HEK293 (cell line): ENCODE results near the gene TBC1D24.

ENCODE experiments used
- CTCF ChIA-PET: fragments of 350-600 bp; formaldehyde crosslinking; extraction: SDS; loops from one replicate; lab custom pipeline; 2021; ENCODE audit warnings: antibody characterized with exemption; lab: Yijun Ruan, JAX
- POLR2A ChIA-PET: fragments of 300-600 bp; formaldehyde crosslinking; extraction: SDS; loops from one replicate; lab custom pipeline; 2020; ENCODE audit warnings: antibody characterized with exemption, inconsistent platforms; lab: Yijun Ruan, JAX
- H3K27ac ChIP-seq: fragments of 200-500 bp; sonication (Bioruptor generic); 2 replicates; pipeline ENCODE4 v1.5.1; 2014; ENCODE audit warnings: low read depth, low read length, control low read depth, inconsistent platforms; ENCODE audit errors: extremely low read depth
- H3K36me3 ChIP-seq, 2 experiments: fragments of 200-500 bp in 1 of 2; sonication (Bioruptor generic) in 1 of 2; 1 replicate in 1 of 2; 2 replicates in 1 of 2; pipeline ENCODE4 v1.5.1; 2014 to 2017; ENCODE audit warnings: inconsistent platforms in 2 of 2, low read length in 2 of 2; ENCODE audit not compliant: control insufficient read depth in 2 of 2, insufficient read depth in 1 of 2
- H3K4me1 ChIP-seq: fragments of 200-500 bp; sonication (Bioruptor generic); 2 replicates; pipeline ENCODE4 v1.5.1; 2014; ENCODE audit warnings: mild to moderate bottlenecking, low read length, inconsistent platforms; ENCODE audit not compliant: control insufficient read depth, insufficient read depth
- H3K4me3 ChIP-seq: 2 replicates; pipeline ENCODE4 v1.5.1; 2011; ENCODE audit warnings: low read depth, mild to moderate bottlenecking, control low read depth, low read length, moderate library complexity
- H3K9me3 ChIP-seq: fragments of 200-500 bp; sonication (Bioruptor generic); 2 replicates; pipeline ENCODE4 v1.5.1; 2014; ENCODE audit warnings: low read depth, low read length, inconsistent platforms; ENCODE audit not compliant: control insufficient read depth, insufficient read depth
- GLIS1 ChIP-seq: fragments of 450-650 bp; formaldehyde crosslinking; IDR thresholded peaks from 2 replicates; pipeline ENCODE4 v1.5.1; 2016; ENCODE audit warnings: missing biosample characterization, missing genetic modification characterization
- KLF1 ChIP-seq: fragments of 450-650 bp; formaldehyde crosslinking; IDR thresholded peaks from 2 replicates; pipeline ENCODE4 v1.5.1; 2016; ENCODE audit warnings: missing biosample characterization, missing genetic modification characterization
- KLF17 ChIP-seq: fragments of 450-650 bp; formaldehyde crosslinking; IDR thresholded peaks from 2 replicates; pipeline ENCODE4 v1.5.1; 2016; ENCODE audit warnings: missing biosample characterization, missing genetic modification characterization
- ZBTB10 ChIP-seq: fragments of 450-650 bp; formaldehyde crosslinking; IDR thresholded peaks from 2 replicates; pipeline ENCODE4 v1.5.1; 2016; ENCODE audit warnings: missing biosample characterization, missing genetic modification characterization
- ZNF140 ChIP-seq: fragments of 450-650 bp; formaldehyde crosslinking; IDR thresholded peaks from 2 replicates; pipeline ENCODE4 v1.5.1; 2016; ENCODE audit warnings: missing biosample characterization, missing genetic modification characterization
- ZNF211 ChIP-seq: fragments of 450-650 bp; formaldehyde crosslinking; IDR thresholded peaks from 2 replicates; pipeline ENCODE4 v1.5.1; 2016; ENCODE audit warnings: low read depth, missing biosample characterization, missing genetic modification characterization
- ZNF518A ChIP-seq: fragments of 450-650 bp; formaldehyde crosslinking; conservative IDR thresholded peaks from 2 replicates; pipeline ENCODE4 v1.5.1; 2016; ENCODE audit warnings: low read depth, missing biosample characterization, missing genetic modification characterization
- ZNF571 ChIP-seq: fragments of 450-650 bp; formaldehyde crosslinking; IDR thresholded peaks from 2 replicates; pipeline ENCODE4 v1.5.0; 2017; ENCODE audit warnings: missing biosample characterization, missing genetic modification characterization
- ZNF639 ChIP-seq: fragments of 450-650 bp; formaldehyde crosslinking; IDR thresholded peaks from 2 replicates; pipeline ENCODE4 v1.5.1; 2016; ENCODE audit warnings: missing biosample characterization, missing genetic modification characterization
- ZNF664 ChIP-seq: fragments of 450-650 bp; formaldehyde crosslinking; IDR thresholded peaks from 2 replicates; pipeline ENCODE4 v1.5.1; 2016; ENCODE audit warnings: missing biosample characterization, missing genetic modification characterization
- ZNF670 ChIP-seq: fragments of 450-650 bp; formaldehyde crosslinking; IDR thresholded peaks from 2 replicates; pipeline ENCODE4 v1.5.1; 2016; ENCODE audit warnings: missing biosample characterization, missing genetic modification characterization, low read depth
- ZNF707 ChIP-seq: fragments of 450-650 bp; formaldehyde crosslinking; IDR thresholded peaks from 2 replicates; pipeline ENCODE4 v1.5.1; 2016; ENCODE audit warnings: missing biosample characterization, missing genetic modification characterization

Gene TBC1D24

GRCh38 chr16:2496223-2497115 is 21.5 kb downstream of the TBC1D24 start:
- Histone ChIP-seq H3K9me3 (no peaks in the 10 kb centered on the region), H3K27ac (no peak overlapping the region)
- ChIA-PET CTCF (no interaction called here), POLR2A (interaction anchor here (0.6 kb wide), 2 partner anchors 22 to 271 kb away, joined by 3 read pairs; no protein-coding TSS in a partner anchor)
- TF ChIP-seq ZNF664 (tag by site-specific recombination) = no peak
- TF ChIP-seq ZNF140 = no peak
- TF ChIP-seq ZBTB10 (tag by site-specific recombination) = no peak
- no peak for TF ChIP-seq ZNF639 (tag by site-specific recombination)
- TF ChIP-seq KLF17 (tag by site-specific recombination) = no peak
- TF ChIP-seq, all 188 proteins: peak for 0
- Histone ChIP-seq H3K4me1 (no peaks in the 10 kb centered on the region), H3K36me3 (peaks cover 0 to 39% of the 10 kb centered on the region in 2 experiments; a peak in 2 of 3 replicates), H3K4me3 (no peak overlapping the region)

GRCh38 chr16:2497116-2497630 is 22.2 kb downstream of the TBC1D24 start:
- H3K4me1 ChIP-seq = peaks cover 5% of the 10 kb centered on the region
- CTCF ChIA-PET = no interaction called here
- POLR2A ChIA-PET = interaction anchor here (0.6 kb wide), 1 partner anchor 21 kb away, joined by 3 read pairs; no protein-coding TSS in a partner anchor
- TF ChIP-seq ZNF518A = no peak
- no peak for TF ChIP-seq ZNF211
- TF ChIP-seq ZNF140 = no peak
- no peak for TF ChIP-seq ZNF707 (tag by site-specific recombination)
- TF ChIP-seq ZNF571 (tag by site-specific recombination) = no peak
- peak; percentile 74 for TF ChIP-seq KLF1 (tag by site-specific recombination)
- TF ChIP-seq GLIS1 (tag by site-specific recombination) = peak; percentile 57
- TF ChIP-seq ZNF670 (tag by site-specific recombination) = no peak
- TF ChIP-seq, all 188 proteins: peak for 2
- no peak overlapping the region for H3K4me3 ChIP-seq
- peaks cover 0 to 39% of the 10 kb centered on the region in 2 experiments; a peak in 1 of 3 replicates for H3K36me3 ChIP-seq
- H3K27ac ChIP-seq = no peak overlapping the region
- no peaks in the 10 kb centered on the region for H3K9me3 ChIP-seq
